Hepatocyte (in vitro differentiated cells): ENCODE measurements around the gene GCLC.

Experiments
- CTCF ChIP-seq: fragments of 200-600 bp; sonication (generic); IDR thresholded peaks from 2 replicates; pipeline ENCODE4 v1.5.1; 2016; ENCODE audit warnings: antibody characterized with exemption, mild to moderate bottlenecking; ENCODE audit not compliant: poor library complexity
- EZH2 ChIP-seq: fragments of 200-600 bp; sonication (generic); IDR thresholded peaks from 2 replicates; pipeline ENCODE4 v1.6.1; 2016; ENCODE audit warnings: antibody characterized with exemption, mild to moderate bottlenecking, borderline replicate concordance
- EZH2phosphoT487 ChIP-seq: fragments of 200-600 bp; sonication (generic); IDR thresholded peaks from one replicate; pipeline ENCODE4 v1.6.1; 2018; ENCODE audit warnings: antibody characterized with exemption, mild to moderate bottlenecking, low read depth, moderate library complexity; ENCODE audit not compliant: unreplicated experiment, severe bottlenecking

DNA sequence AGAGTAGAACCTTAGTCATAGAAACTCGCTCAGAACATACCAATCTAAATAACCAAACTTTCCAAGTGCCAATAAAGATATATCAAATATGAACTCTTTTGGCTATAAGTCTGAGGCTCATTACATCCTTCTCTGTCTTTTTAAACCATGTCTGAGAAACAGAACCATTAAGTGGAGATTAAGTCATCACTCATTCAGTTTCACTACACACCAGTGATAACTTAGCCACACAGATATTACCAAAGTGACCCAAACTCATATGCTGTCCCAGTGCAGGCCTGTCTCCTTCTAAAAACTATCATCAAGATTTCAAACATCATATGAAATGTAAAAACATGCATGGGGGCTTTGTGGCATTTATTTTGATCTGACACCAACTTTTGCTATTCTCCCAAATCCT is 12.0 kb downstream of the GCLC start:
- no peak for TF ChIP-seq CTCF
- no peak for TF ChIP-seq EZH2
- no peak for TF ChIP-seq EZH2phosphoT487
